Ascending aorta (tissue), 2 donors: Measurements from ENCODE around the gene IGSF9. TPM values are rescaled to one million over a fixed set of nuclear protein-coding genes. Genes with fewer than 3 reads are reported as not detected.

Experiments used
- DNase-seq, 2 donors: peaks; one replicate each; pipeline ENCODE4 v3.0.0-alpha.2; 2019; ENCODE audit warnings: low spot score in 2 of 2
- H3K27ac ChIP-seq, 2 donors: fragments of 200-600 bp; sonication (generic); one replicate each; pipeline ENCODE4 v1.5.1; 2016 to 2017; ENCODE audit warnings: mild to moderate bottlenecking in 1 of 2
- H3K27me3 ChIP-seq: fragments of 200-600 bp; sonication (generic); one replicate; pipeline ENCODE4 v1.5.1; 2017
- H3K36me3 ChIP-seq, 2 donors: fragments of 200-600 bp; sonication (generic); one replicate each; pipeline ENCODE4 v1.5.1; 2016
- H3K4me1 ChIP-seq, 2 donors: fragments of 200-600 bp; sonication (generic); one replicate each; pipeline ENCODE4 v1.5.1; 2016 to 2017; ENCODE audit warnings: mild to moderate bottlenecking in 1 of 2
- H3K4me3 ChIP-seq, 2 donors: fragments of 200-600 bp; sonication (generic); one replicate each; pipeline ENCODE4 v1.5.1; 2016 to 2017; ENCODE audit warnings: mild to moderate bottlenecking in 1 of 2
- H3K9me3 ChIP-seq, 2 donors: fragments of 200-600 bp; sonication (generic); one replicate each; pipeline ENCODE4 v1.5.1; 2016
- CTCF ChIP-seq, 3 experiments: fragments of 200-600 bp in 2 of 3; fragments of 450-650 bp in 1 of 3; sonication (generic) in 2 of 3; IDR thresholded peaks; one replicate each; pipeline ENCODE4 v1.5.1; 2016 to 2019; ENCODE audit warnings: antibody characterized with exemption in 3 of 3, mild to moderate bottlenecking in 1 of 3, moderate library complexity in 1 of 3
- intact Hi-C: fragments of 100-400 bp; cut with DNase I; formaldehyde crosslinking; loops from one replicate; pipeline ENCODE4 v1.15.1; 2023
- total RNA-seq: library from RNA; depleted of rRNA; stranded (reverse); fragments of >200 nt; gene quantifications from one replicate; pipeline ENCODE4 v1.1.0, GENCODE V29; 2016

IGSF9 gene
- total RNA-seq, 1 donor from 2014 or later, result 0.11 TPM

GRCh38 chr1:159957824-159958268, 12.4 kb upstream of the IGSF9 start:
- Histone ChIP-seq H3K9me3 (no peaks in the 10 kb centered on the region), H3K27me3 (no peaks in the 10 kb centered on the region), H3K36me3 (no peaks in the 10 kb centered on the region), H3K4me3 (no peak overlapping the region), H3K27ac (no peak overlapping the region), H3K4me1 (no peaks in the 10 kb centered on the region)
- peak in 1 of 2 donors; percentile 44 for DNase-seq
- intact Hi-C loops, result no loop called here
- TF ChIP-seq CTCF (IDR thresholded peaks at IDR 0.05), result no peak

- no peak for TF ChIP-seq CTCF (IDR thresholded peaks at IDR 0.05)
- H3K9me3 ChIP-seq, result no peaks in the 10 kb centered on the region
Measured at GRCh38 chr1:159955456-159955855, 10.0 kb upstream of the IGSF9 start.

GRCh38 chr1:159953536-159954515, 8.4 kb upstream of the IGSF9 start, which contains the start of gene SLAMF9:
Gene SLAMF9, minus strand, starts transcription at chr1:159954237. Its CDS starts 100 bp downstream, at chr1:159954137.
- H3K27ac ChIP-seq, result no peak within 1 kb of the TSS
- no peaks in the 10 kb centered on the region for H3K4me1 ChIP-seq
- no peaks in the 10 kb centered on the region for H3K9me3 ChIP-seq
- TF ChIP-seq CTCF (IDR thresholded peaks at IDR 0.05), result no peak
- peak in 1 of 2 donors; percentile 43 for DNase-seq
- intact Hi-C loops, result no loop called here
- H3K36me3 ChIP-seq, result no peaks in the 10 kb centered on the region
- H3K4me3 ChIP-seq, result no peak within 1 kb of the TSS
- no peaks in the 10 kb centered on the region for H3K27me3 ChIP-seq

More at GRCh38 chr1:159955456-159955855, 10.0 kb upstream of the IGSF9 start:
- H3K4me3 ChIP-seq, result no peak overlapping the region
- no peak overlapping the region for H3K27ac ChIP-seq
- no peaks in the 10 kb centered on the region for H3K27me3 ChIP-seq
- H3K4me1 ChIP-seq, result no peaks in the 10 kb centered on the region
- no peak for DNase-seq
- intact Hi-C loops, result no loop called here
- H3K36me3 ChIP-seq, result no peaks in the 10 kb centered on the region

GRCh38 chr1:159952932-159953331, 7.5 kb upstream of the IGSF9 start:
- Histone ChIP-seq H3K9me3 (no peaks in the 10 kb centered on the region), H3K4me1 (no peaks in the 10 kb centered on the region), H3K36me3 (no peaks in the 10 kb centered on the region), H3K27me3 (no peaks in the 10 kb centered on the region), H3K27ac (no peak overlapping the region), H3K4me3 (no peak overlapping the region)
- intact Hi-C loops, result no loop called here
- peak in 1 of 2 donors; percentile 18 for DNase-seq
- TF ChIP-seq CTCF (IDR thresholded peaks at IDR 0.05), result no peak

- no peaks in the 10 kb centered on the region for H3K27me3 ChIP-seq
- no peak for TF ChIP-seq CTCF (IDR thresholded peaks at IDR 0.05)
- no peaks in the 10 kb centered on the region for H3K4me1 ChIP-seq
- DNase-seq, result peak in 1 of 2 donors; percentile 58
- H3K36me3 ChIP-seq, result no peaks in the 10 kb centered on the region
- no peak overlapping the region for H3K4me3 ChIP-seq
- intact Hi-C loops, result no loop called here
- no peaks in the 10 kb centered on the region for H3K9me3 ChIP-seq
- no peak overlapping the region for H3K27ac ChIP-seq
Measured at GRCh38 chr1:159951551-159951950, 6.1 kb upstream of the IGSF9 start.
